GM12878 (cell line): ENCODE measurements around the gene ACAT2. TPM values are rescaled to one million over a fixed set of nuclear protein-coding genes. Genes with fewer than 3 reads are reported as not detected.

Experiments
- ATAC-seq: fragments of 200-7000 bp; cut with Tn5 transposase; 3 replicates; pipeline ENCODE4 v1.9.1; 2020; ENCODE audit warnings: mild to moderate bottlenecking, moderate library complexity
- BruUV-seq: library from RNA; stranded (reverse); fragments of 400-500 nt; replicated peaks from 2 replicates; lab custom pipeline; 2021; lab: Mats Ljungman, UMichigan
- CTCF ChIA-PET: fragments of 300-600 bp; sonication (Branson Sonifier 250); formaldehyde crosslinking; extraction: SDS; loops from one replicate; lab custom pipeline; 2021; ENCODE audit warnings: inconsistent platforms; lab: Yijun Ruan, JAX
- POLR2A ChIA-PET: fragments of 350-600 bp; formaldehyde crosslinking; extraction: SDS; loops from one replicate; lab custom pipeline; 2021; ENCODE audit warnings: inconsistent platforms; lab: Charles Lee
- RAD21 ChIA-PET: fragments of 300-600 bp; sonication (Branson Sonifier 250); formaldehyde crosslinking; loops from one replicate; lab custom pipeline; 2023; ENCODE audit warnings: antibody characterized with exemption; ENCODE audit not compliant: unreplicated experiment; lab: Charles Lee
- SMC1A ChIA-PET: fragments of 300-600 bp; sonication (Branson Sonifier 250); formaldehyde crosslinking; loops from one replicate; lab custom pipeline; 2023; ENCODE audit not compliant: unreplicated experiment, uncharacterized antibody; lab: Charles Lee
- DNase-seq: peaks from one replicate; pipeline ENCODE4 v3.0.0-alpha.2; 2011; ENCODE audit warnings: low read depth, low spot score
- FAIRE-seq: peaks from 3 replicates; lab custom pipeline; 2011; peaks lifted over from hg19 to GRCh38; lab: Jason Lieb, UNC
- H2AFZ ChIP-seq: 2 replicates; pipeline ENCODE4 v1.6.0; 2011; ENCODE audit warnings: low read depth, low read length, control low read depth; ENCODE audit not compliant: control insufficient read depth
- H3K27ac ChIP-seq: 2 replicates; pipeline ENCODE4 v1.5.1; 2011; ENCODE audit warnings: control low read depth; ENCODE audit not compliant: control insufficient read depth, insufficient read depth
- H3K27me3 ChIP-seq, 2 experiments: replicated peaks in 1 of 2; 2 replicates each; pipeline versions ENCODE4 v1.6.0 to v1.6.1; 2011; ENCODE audit warnings: low read length in 1 of 2; ENCODE audit not compliant: control insufficient read depth in 2 of 2, insufficient read depth in 2 of 2
- H3K36me3 ChIP-seq, 2 experiments: 2 replicates each; pipeline ENCODE4 v1.5.1; 2011; ENCODE audit warnings: low read length in 1 of 2; ENCODE audit not compliant: control insufficient read depth in 2 of 2, insufficient read depth in 2 of 2
- H3K4me1 ChIP-seq: 2 replicates; pipeline ENCODE4 v1.6.1; 2011; ENCODE audit warnings: mild to moderate bottlenecking, low read length, moderate library complexity, mixed read lengths; ENCODE audit not compliant: control insufficient read depth, insufficient read depth
- H3K4me2 ChIP-seq: 2 replicates; pipeline ENCODE4 v1.6.0; 2011; ENCODE audit warnings: control low read depth; ENCODE audit not compliant: control insufficient read depth, insufficient read depth
- H3K4me3 ChIP-seq: fragments of 200-600 bp; sonication (generic); 2 replicates; pipeline ENCODE4 v1.5.1; 2016
- H3K79me2 ChIP-seq: 2 replicates; pipeline ENCODE4 v1.6.0; 2011; ENCODE audit warnings: low read length; ENCODE audit not compliant: control insufficient read depth, insufficient read depth
- H3K9ac ChIP-seq: 2 replicates; pipeline ENCODE4 v1.8.0; 2011; ENCODE audit warnings: low read length, control low read depth, mixed read lengths; ENCODE audit not compliant: control insufficient read depth, insufficient read depth
- H3K9me3 ChIP-seq: replicated peaks from 3 replicates; pipeline ENCODE4 v1.5.1; 2011; ENCODE audit warnings: mild to moderate bottlenecking, low read length; ENCODE audit not compliant: control insufficient read depth, insufficient read depth
- H4K20me1 ChIP-seq: 2 replicates; pipeline ENCODE4 v1.6.0; 2011; ENCODE audit not compliant: control insufficient read depth, insufficient read depth
- BACH1 ChIP-seq: fragments of 450-650 bp; IDR thresholded peaks from 2 replicates; pipeline ENCODE4 v1.6.1; 2017; ENCODE audit warnings: mild to moderate bottlenecking, borderline replicate concordance
- CEBPZ ChIP-seq: fragments of 150-350 bp; IDR thresholded peaks from 2 replicates; pipeline ENCODE4 v1.6.1; 2016; ENCODE audit warnings: low read depth, low read length
- CHD2 ChIP-seq: IDR thresholded peaks from 2 replicates; pipeline ENCODE4 v1.6.1; 2011; ENCODE audit warnings: low read depth, low read length, improper control_type of control experiment, borderline replicate concordance
- E2F4 ChIP-seq: IDR thresholded peaks from 2 replicates; pipeline ENCODE4 v1.6.1; 2012; ENCODE audit warnings: low read depth, low read length, improper control_type of control experiment
- ELK1 ChIP-seq: IDR thresholded peaks from 2 replicates; pipeline ENCODE4 v1.6.1; 2012; ENCODE audit warnings: low read depth, low read length, improper control_type of control experiment
- FOXK2 ChIP-seq: fragments of 450-650 bp; IDR thresholded peaks from 2 replicates; pipeline ENCODE4 v1.6.1; 2017; ENCODE audit warnings: mild to moderate bottlenecking, moderate library complexity
- HDAC6 ChIP-seq: fragments of 200-600 bp; sonication (generic); IDR thresholded peaks from one replicate; pipeline ENCODE4 v1.8.0; 2017; ENCODE audit warnings: antibody characterized with exemption; ENCODE audit not compliant: unreplicated experiment
- JUNB ChIP-seq: IDR thresholded peaks from 2 replicates; pipeline ENCODE4 v1.6.1; 2016; ENCODE audit warnings: antibody characterized with exemption, mild to moderate bottlenecking
- MTA2 ChIP-seq: fragments of 450-650 bp; IDR thresholded peaks from 2 replicates; pipeline ENCODE4 v1.6.1; 2016; ENCODE audit warnings: low read depth, mild to moderate bottlenecking, moderate library complexity
- NFIC ChIP-seq: IDR thresholded peaks from 2 replicates; pipeline ENCODE4 v1.6.1; 2012; ENCODE audit warnings: low read depth, mild to moderate bottlenecking, inconsistent platforms, low read length, moderate library complexity
- POLR2A ChIP-seq: IDR thresholded peaks from 2 replicates; pipeline ENCODE4 v1.6.1; 2011; ENCODE audit warnings: low read depth, mild to moderate bottlenecking, low read length
- ZBTB11 ChIP-seq: fragments of 450-650 bp; formaldehyde crosslinking; IDR thresholded peaks from 2 replicates; pipeline ENCODE4 v1.5.0; 2022; ENCODE audit warnings: mild to moderate bottlenecking, missing genetic modification characterization
- ZNF207 ChIP-seq: fragments of 450-650 bp; IDR thresholded peaks from 2 replicates; pipeline ENCODE4 v1.6.1; 2014; ENCODE audit warnings: antibody characterized with exemption, mild to moderate bottlenecking, borderline replicate concordance
- ZNF622 ChIP-seq: fragments of 450-650 bp; IDR thresholded peaks from 2 replicates; pipeline ENCODE4 v1.6.1; 2017; ENCODE audit warnings: mild to moderate bottlenecking, inconsistent platforms
- WGBS: methylation state at CpG from one replicate; pipeline ENCODE4 v1.1.6; 2016; ENCODE audit warnings: low lambda C conversion rate; ENCODE audit not compliant: insufficient replicate concordance, insufficient coverage; ENCODE audit errors: missing lambda C conversion rate; 5-methylcytosine and 5-hydroxymethylcytosine counted together
- in situ Hi-C: fragments of 300-500 bp; cut with MboI; formaldehyde crosslinking; loops from 9 replicates; pipeline ENCODE4 v1.14.3; 2018; ENCODE audit warnings: mixed read lengths
- intact Hi-C: fragments of 100-400 bp; cut with micrococcal nuclease; formaldehyde crosslinking; loops from one replicate; pipeline ENCODE4 v1.14.2; 2022; ENCODE audit not compliant: unreplicated experiment
- polyA plus RNA-seq, 11 experiments: library from polyadenylated mRNA; depleted of rRNA in 4 of 11; unstranded in 6 of 11; stranded (reverse) in 5 of 11; fragments of >200 nt; fragmentation: Nextera tagmentation in 4 of 11; fragmentation: Illumina TruSeq in 1 of 11; extraction: Ambion mirVana in 4 of 11; extraction: Trizol in 1 of 11; gene quantifications; 1 replicate in 1 of 11; 2 replicates in 10 of 11; pipeline versions ENCODE4 v1.2.1 to v1.2.3, GENCODE V29; 2011 to 2016; ENCODE audit warnings: inconsistent platforms in 2 of 11, missing spikeins in 2 of 11, low read depth in 1 of 11
- total RNA-seq, 4 experiments: library from RNA; depleted of rRNA in 3 of 4; stranded (reverse); fragments of >200 nt in 3 of 4; fragmentation: Illumina TruSeq in 1 of 4; extraction: Trizol in 1 of 4; gene quantifications; 2 replicates each; pipeline versions ENCODE4 v1.2.1 to v1.2.3, GENCODE V29; 2013 to 2021

ACAT2 gene
- total and polyA plus RNA-seq, 10 of the 15 experiments (the other 5 are each of a cell fraction or from before 2014, with no cell fraction given) = 87.9 to 257 (median 132) TPM

- H3K27ac ChIP-seq = no peak overlapping the region
- RAD21 ChIA-PET = no interaction called here
- no peak overlapping the region for H3K4me2 ChIP-seq
- no peak overlapping the region for H3K4me3 ChIP-seq
- H3K27me3 ChIP-seq = no peaks in the 10 kb centered on the region
- no peak for FAIRE-seq
- POLR2A ChIA-PET = interaction anchor here (0.6 kb wide), 1 partner anchor 20 kb away, joined by 4 read pairs; no protein-coding TSS in a partner anchor
- SMC1A ChIA-PET = no interaction called here
- CTCF ChIA-PET = no interaction called here
- no peaks in the 10 kb centered on the region for H3K4me1 ChIP-seq
- WGBS = 92% methylated on average over 7 of the region's 7 CpGs
- H4K20me1 ChIP-seq = no peaks in the 10 kb centered on the region
- BruUV-seq = no TSS peak
- no peak for ATAC-seq
- no peak overlapping the region for H2AFZ ChIP-seq
- no peak overlapping the region for H3K9ac ChIP-seq
- DNase-seq = no peak
- in situ Hi-C loops = loop anchor here (25.0 kb wide), 1 partner anchor 748 kb away; no protein-coding TSS in a partner anchor
- H3K79me2 ChIP-seq = no peaks in the 10 kb centered on the region
- intact Hi-C loops = no loop called here
- no peaks in the 10 kb centered on the region; the same call in 2 of the 3 replicates for H3K9me3 ChIP-seq
- no peaks in the 10 kb centered on the region for H3K36me3 ChIP-seq
- TF ChIP-seq ZNF207 (no peak), HDAC6 (no peak), JUNB (no peak), ELK1 (no peak), BACH1 (no peak), ZNF622 (no peak), MTA2 (no peak), CEBPZ (no peak), ZBTB11 (no peak), E2F4 (no peak), CHD2 (no peak), POLR2A (no peak), NFIC (no peak), FOXK2 (no peak)
Observed at GRCh38 chr6:159713984-159714383, 47.9 kb upstream of the ACAT2 start.
